NT2/D1 (cell line): Measurements from ENCODE around the gene GJB5.

Experiments used
- SUZ12 ChIP-seq: IDR thresholded peaks from 2 replicates; pipeline ENCODE4 v1.6.1; 2011; ENCODE audit not compliant: insufficient read length, insufficient read depth; ENCODE audit errors: extremely low read depth
- YY1 ChIP-seq: IDR thresholded peaks from 2 replicates; pipeline ENCODE4 v1.6.1; 2011; ENCODE audit not compliant: insufficient read length, insufficient read depth
- ZNF274 ChIP-seq: IDR thresholded peaks from 2 replicates; pipeline ENCODE4 v1.6.1; 2011; ENCODE audit warnings: mild to moderate bottlenecking, low read depth, low read length

- TF ChIP-seq YY1 (no peak), ZNF274 (no peak), SUZ12 (no peak)
Observed at GRCh38 chr1:34779526-34779925, 24.7 kb downstream of the GJB5 start.
